K562 (cell line): Measurements from ENCODE around the gene ZNF275. TPM values are rescaled to one million over a fixed set of nuclear protein-coding genes. Genes with fewer than 3 reads are reported as not detected.

Source experiments
- BCLAF1 ChIP-seq, 2 experiments: fragments of 450-650 bp in 1 of 2; IDR thresholded peaks; 2 replicates each; pipeline ENCODE4 v1.6.1; 2011 to 2017; ENCODE audit warnings: low read depth in 2 of 2, antibody characterized with exemption in 1 of 2, borderline replicate concordance in 1 of 2, low read length in 1 of 2, mild to moderate bottlenecking in 1 of 2, mixed read lengths in 1 of 2; ENCODE audit not compliant: control insufficient read depth in 1 of 2
- CHD1 ChIP-seq: fragments of 200-600 bp; sonication (generic); IDR thresholded peaks from one replicate; pipeline ENCODE4 v1.6.1; 2012; ENCODE audit warnings: mild to moderate bottlenecking, moderate library complexity, low read length, inconsistent platforms
- CREB5 ChIP-seq: fragments of 250-450 bp; sonication (Bioruptor Pico); IDR thresholded peaks from 2 replicates; pipeline ENCODE4 v1.5.0; 2020; ENCODE audit warnings: mild to moderate bottlenecking
- EP300 ChIP-seq: IDR thresholded peaks from 2 replicates; pipeline ENCODE4 v1.6.1; 2012; ENCODE audit warnings: low read length, improper control_type of control experiment
- HOMEZ ChIP-seq: fragments of 250-450 bp; sonication (Bioruptor Pico); IDR thresholded peaks from 2 replicates; pipeline ENCODE4 v1.4.0; 2020; ENCODE audit warnings: mild to moderate bottlenecking, moderate library complexity
- MAZ ChIP-seq, 2 experiments: fragments of 450-650 bp in 1 of 2; sonication (generic) in 1 of 2; formaldehyde crosslinking; IDR thresholded peaks in 1 of 2; conservative IDR thresholded peaks in 1 of 2; 2 replicates each; pipeline versions ENCODE4 v1.4.0 to v1.5.0; 2020; ENCODE audit warnings: mild to moderate bottlenecking in 1 of 2, missing genetic modification reagents in 1 of 2
- MCM5 ChIP-seq: fragments of 450-650 bp; IDR thresholded peaks from 2 replicates; pipeline ENCODE4 v1.6.1; 2016; ENCODE audit warnings: low read depth
- NCOA4 ChIP-seq: fragments of 450-650 bp; IDR thresholded peaks from 2 replicates; pipeline ENCODE4 v1.6.1; 2018; ENCODE audit warnings: mild to moderate bottlenecking; ENCODE audit not compliant: partially characterized antibody
- SMARCA4 ChIP-seq: fragments of 450-650 bp; IDR thresholded peaks from 2 replicates; pipeline ENCODE4 v1.6.1; 2016
- SMARCA5 ChIP-seq: fragments of 450-650 bp; IDR thresholded peaks from 2 replicates; pipeline ENCODE4 v1.6.1; 2016
- XRCC3 ChIP-seq: fragments of 450-650 bp; IDR thresholded peaks from 2 replicates; pipeline ENCODE4 v1.6.1; 2017; ENCODE audit warnings: mild to moderate bottlenecking, moderate library complexity
- ZMIZ1 ChIP-seq, 2 experiments: fragments of 150-350 bp in 1 of 2; IDR thresholded peaks; 2 replicates each; pipeline ENCODE4 v1.6.1; 2012 to 2016; ENCODE audit warnings: low read depth in 2 of 2, low read length in 2 of 2, mild to moderate bottlenecking in 1 of 2, moderate library complexity in 1 of 2
- ZNF354B ChIP-seq: fragments of 250-450 bp; sonication (Bioruptor Pico); IDR thresholded peaks from 2 replicates; pipeline ENCODE4 v1.4.0; 2020
- polyA plus RNA-seq, 8 experiments: library from polyadenylated mRNA; depleted of rRNA in 4 of 8; stranded (reverse) in 5 of 8; unstranded in 3 of 8; fragments of >200 nt; fragmentation: Nextera tagmentation in 2 of 8; fragmentation: Illumina TruSeq in 1 of 8; extraction: Ambion mirVana in 2 of 8; extraction: Trizol in 1 of 8; gene quantifications; 2 replicates each; pipeline versions ENCODE4 v1.2.1 to v1.2.3, GENCODE V29; 2011 to 2014; ENCODE audit warnings: inconsistent platforms in 1 of 8, missing spikeins in 1 of 8
- total RNA-seq, 7 experiments: library from RNA; depleted of rRNA in 6 of 7; stranded (reverse); fragments of >200 nt in 6 of 7; fragmentation: Illumina TruSeq in 2 of 7; extraction: Trizol in 2 of 7; gene quantifications; 2 replicates each; pipeline versions ENCODE4 v1.2.1 to v1.2.3, GENCODE V29; 2011 to 2021; ENCODE audit warnings: low replicate concordance in 1 of 7
- TF ChIP-seq, protein P1 (sequence below): sonication (generic); formaldehyde crosslinking; IDR thresholded peaks from 2 replicates; pipeline ENCODE4 v1.8.0; 2023; ENCODE audit warnings: mild to moderate bottlenecking, missing genetic modification reagents

ZNF275 gene
- total and polyA plus RNA-seq, 9 of the 15 experiments (the other 6 are each of a cell fraction or from before 2014, with no cell fraction given), result 2.1 to 19.1 (median 12.0) TPM

GRCh38 chrX:153379971-153380581 is 46.1 kb downstream of the ZNF275 start (continued):
- TF ChIP-seq HOMEZ (CRISPR knock-in tag), result 0 out of 2 replicates have a peak, but pooled peaks have one; percentile 43
- TF ChIP-seq ZNF354B (CRISPR knock-in tag), result no peak
- TF ChIP-seq MCM5, result no peak
- TF ChIP-seq CREB5, result no peak
- no peak for TF ChIP-seq CHD1
- no peak for TF ChIP-seq SMARCA4
- no peak for TF ChIP-seq BCLAF1 (IDR thresholded peaks at IDR 0.05; ENCODE audit: borderline replicate concordance in 1 of 2, control insufficient read depth in 1 of 2, low read depth in 2 of 2, low read length in 1 of 2)
- no peak for TF ChIP-seq XRCC3
- no peak for TF ChIP-seq MAZ (CRISPR knock-in tag; conservative IDR thresholded peaks at IDR 0.05 in 1 of 2, IDR thresholded peaks at IDR 0.05 in 1 of 2)
- no peak for TF ChIP-seq NCOA4
- no peak for TF ChIP-seq SMARCA5
- TF ChIP-seq, protein P1, sequence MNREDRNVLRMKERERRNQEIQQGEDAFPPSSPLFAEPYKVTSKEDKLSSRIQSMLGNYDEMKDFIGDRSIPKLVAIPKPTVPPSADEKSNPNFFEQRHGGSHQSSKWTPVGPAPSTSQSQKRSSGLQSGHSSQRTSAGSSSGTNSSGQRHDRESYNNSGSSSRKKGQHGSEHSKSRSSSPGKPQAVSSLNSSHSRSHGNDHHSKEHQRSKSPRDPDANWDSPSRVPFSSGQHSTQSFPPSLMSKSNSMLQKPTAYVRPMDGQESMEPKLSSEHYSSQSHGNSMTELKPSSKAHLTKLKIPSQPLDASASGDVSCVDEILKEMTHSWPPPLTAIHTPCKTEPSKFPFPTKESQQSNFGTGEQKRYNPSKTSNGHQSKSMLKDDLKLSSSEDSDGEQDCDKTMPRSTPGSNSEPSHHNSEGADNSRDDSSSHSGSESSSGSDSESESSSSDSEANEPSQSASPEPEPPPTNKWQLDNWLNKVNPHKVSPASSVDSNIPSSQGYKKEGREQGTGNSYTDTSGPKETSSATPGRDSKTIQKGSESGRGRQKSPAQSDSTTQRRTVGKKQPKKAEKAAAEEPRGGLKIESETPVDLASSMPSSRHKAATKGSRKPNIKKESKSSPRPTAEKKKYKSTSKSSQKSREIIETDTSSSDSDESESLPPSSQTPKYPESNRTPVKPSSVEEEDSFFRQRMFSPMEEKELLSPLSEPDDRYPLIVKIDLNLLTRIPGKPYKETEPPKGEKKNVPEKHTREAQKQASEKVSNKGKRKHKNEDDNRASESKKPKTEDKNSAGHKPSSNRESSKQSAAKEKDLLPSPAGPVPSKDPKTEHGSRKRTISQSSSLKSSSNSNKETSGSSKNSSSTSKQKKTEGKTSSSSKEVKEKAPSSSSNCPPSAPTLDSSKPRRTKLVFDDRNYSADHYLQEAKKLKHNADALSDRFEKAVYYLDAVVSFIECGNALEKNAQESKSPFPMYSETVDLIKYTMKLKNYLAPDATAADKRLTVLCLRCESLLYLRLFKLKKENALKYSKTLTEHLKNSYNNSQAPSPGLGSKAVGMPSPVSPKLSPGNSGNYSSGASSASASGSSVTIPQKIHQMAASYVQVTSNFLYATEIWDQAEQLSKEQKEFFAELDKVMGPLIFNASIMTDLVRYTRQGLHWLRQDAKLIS (CRISPR knock-in tag), result no peak
- peak; percentile 64; the same call in 1 of the 2 replicates for TF ChIP-seq EP300
- TF ChIP-seq ZMIZ1 (IDR thresholded peaks at IDR 0.05; ENCODE audit: low read depth in 2 of 2, low read length in 2 of 2), result no peak
